H9 (cell line): ENCODE measurements around the gene UNK. TPM values are rescaled to one million over a fixed set of nuclear protein-coding genes. Genes with fewer than 3 reads are reported as not detected.

Source experiments
- DNase-seq: peaks from one replicate; pipeline ENCODE4 v3.0.0-alpha.2; 2017
- H2AFZ ChIP-seq: one replicate; pipeline ENCODE4 v1.6.1; 2013; ENCODE audit warnings: mild to moderate bottlenecking, low read length, control low read depth, moderate library complexity
- H2AK5ac ChIP-seq: 2 replicates; pipeline ENCODE4 v1.6.1; 2013; ENCODE audit warnings: low read length, control low read depth, mixed read lengths; ENCODE audit not compliant: insufficient read length
- H2BK120ac ChIP-seq: one replicate; pipeline ENCODE4 v1.6.1; 2013; ENCODE audit warnings: low read depth, mild to moderate bottlenecking, low read length, control low read depth, inconsistent platforms; ENCODE audit not compliant: poor library complexity, severe bottlenecking
- H2BK12ac ChIP-seq: 2 replicates; pipeline ENCODE4 v1.6.1; 2013; ENCODE audit warnings: low read length, control low read depth, mixed read lengths, low read depth; ENCODE audit not compliant: insufficient read length
- H2BK15ac ChIP-seq: 2 replicates; pipeline ENCODE4 v1.6.1; 2013; ENCODE audit warnings: low read depth, low read length, control low read depth
- H2BK20ac ChIP-seq: one replicate; pipeline ENCODE4 v1.6.1; 2013; ENCODE audit warnings: low read depth, mild to moderate bottlenecking, low read length, control low read depth, inconsistent platforms; ENCODE audit not compliant: poor library complexity, severe bottlenecking
- H2BK5ac ChIP-seq: 2 replicates; pipeline ENCODE4 v1.6.1; 2013; ENCODE audit warnings: low read length, control low read depth, mixed read lengths; ENCODE audit not compliant: insufficient read length
- H3K14ac ChIP-seq: 2 replicates; pipeline ENCODE4 v1.6.1; 2013; ENCODE audit warnings: low read length, control low read depth; ENCODE audit not compliant: insufficient read depth
- H3K18ac ChIP-seq: 2 replicates; pipeline ENCODE4 v1.6.1; 2013; ENCODE audit warnings: low read depth, mild to moderate bottlenecking, mixed read lengths, low read length, control low read depth; ENCODE audit not compliant: insufficient read length
- H3K23ac ChIP-seq: 2 replicates; pipeline ENCODE4 v1.6.1; 2013; ENCODE audit warnings: low read length, control low read depth, mixed read lengths, low read depth; ENCODE audit not compliant: insufficient read length
- H3K23me2 ChIP-seq: 2 replicates; pipeline ENCODE4 v1.6.1; 2013; ENCODE audit warnings: low read depth, mild to moderate bottlenecking, mixed read lengths, low read length, control low read depth; ENCODE audit not compliant: insufficient read length, poor library complexity, severe bottlenecking
- H3K27ac ChIP-seq: 2 replicates; pipeline ENCODE4 v1.5.1; 2013; ENCODE audit warnings: low read length, control low read depth, mixed read lengths, low read depth; ENCODE audit not compliant: insufficient read length
- H3K27me3 ChIP-seq: 2 replicates; pipeline ENCODE4 v1.6.1; 2013; ENCODE audit warnings: low read length, control low read depth, inconsistent platforms; ENCODE audit not compliant: insufficient read depth
- H3K4ac ChIP-seq: 2 replicates; pipeline ENCODE4 v1.6.1; 2013; ENCODE audit warnings: low read depth, mild to moderate bottlenecking, control low read depth, inconsistent platforms, low read length, moderate library complexity
- H3K4me1 ChIP-seq: 2 replicates; pipeline ENCODE4 v1.6.1; 2013; ENCODE audit warnings: low read length, control low read depth, inconsistent platforms; ENCODE audit not compliant: insufficient read depth
- H3K4me2 ChIP-seq: 2 replicates; pipeline ENCODE4 v1.6.1; 2013; ENCODE audit warnings: low read length, control low read depth, mixed read lengths; ENCODE audit not compliant: insufficient read length, insufficient read depth
- H3K56ac ChIP-seq: 2 replicates; pipeline ENCODE4 v1.6.1; 2013; ENCODE audit warnings: low read depth, mild to moderate bottlenecking, mixed read lengths, low read length, control low read depth; ENCODE audit not compliant: insufficient read length
- H3K79me1 ChIP-seq: 2 replicates; pipeline ENCODE4 v1.6.1; 2013; ENCODE audit warnings: low read depth, mild to moderate bottlenecking, moderate library complexity, low read length, control low read depth, inconsistent platforms; ENCODE audit not compliant: insufficient read depth, poor library complexity, severe bottlenecking
- H3K79me2 ChIP-seq: 2 replicates; pipeline ENCODE4 v1.6.1; 2013; ENCODE audit warnings: low read length, control low read depth, inconsistent platforms; ENCODE audit not compliant: insufficient read depth
- H3K9ac ChIP-seq: 2 replicates; pipeline ENCODE4 v1.6.1; 2013; ENCODE audit warnings: low read length, control low read depth, mixed read lengths; ENCODE audit not compliant: insufficient read length; ENCODE audit errors: extremely low read depth
- H3K9me3 ChIP-seq: one replicate; pipeline ENCODE4 v1.6.1; 2013; ENCODE audit warnings: low read depth, low read length, inconsistent platforms; ENCODE audit not compliant: control insufficient read depth
- H3T11ph ChIP-seq: one replicate; pipeline ENCODE4 v1.6.1; 2013; ENCODE audit warnings: mild to moderate bottlenecking, low read length, control low read depth, inconsistent platforms
- H4K20me1 ChIP-seq: one replicate; pipeline ENCODE4 v1.6.1; 2013; ENCODE audit not compliant: control insufficient read depth, insufficient read length, insufficient read depth
- H4K5ac ChIP-seq: 2 replicates; pipeline ENCODE4 v1.6.1; 2013; ENCODE audit warnings: low read depth, mild to moderate bottlenecking, mixed read lengths, low read length, control low read depth; ENCODE audit not compliant: insufficient read length
- H4K8ac ChIP-seq: replicated peaks from 2 replicates; pipeline ENCODE4 v1.6.1; 2013; ENCODE audit warnings: low read length, control low read depth, mixed read lengths, low read depth; ENCODE audit not compliant: insufficient read length
- H4K91ac ChIP-seq: 2 replicates; pipeline ENCODE4 v1.6.1; 2013; ENCODE audit warnings: low read depth, mild to moderate bottlenecking, moderate library complexity, mixed read lengths, low read length, control low read depth; ENCODE audit not compliant: insufficient read length
- H3K27ac Mint-ChIP-seq, 3 experiments: 2 replicates in 2 of 3; 3 replicates in 1 of 3; pipeline ENCODE4 v1.8.0; 2020 to 2021; ENCODE audit warnings: mixed read lengths in 3 of 3, mild to moderate bottlenecking in 1 of 3, moderate library complexity in 1 of 3
- H3K27me3 Mint-ChIP-seq: 2 replicates; pipeline ENCODE4 v1.8.0; 2021; ENCODE audit warnings: low read depth, mild to moderate bottlenecking, moderate library complexity, mixed read lengths
- H3K36me3 Mint-ChIP-seq, 3 experiments: 2 replicates in 2 of 3; 3 replicates in 1 of 3; pipeline ENCODE4 v1.8.0; 2020 to 2021; ENCODE audit warnings: low read depth in 3 of 3, mixed read lengths in 3 of 3; ENCODE audit not compliant: insufficient read depth in 1 of 3
- H3K4me1 Mint-ChIP-seq, 2 experiments: 2 replicates each; pipeline ENCODE4 v1.8.0; 2020; ENCODE audit warnings: mixed read lengths in 2 of 2
- H3K4me3 Mint-ChIP-seq, 2 experiments: 2 replicates in 1 of 2; 3 replicates in 1 of 2; pipeline ENCODE4 v1.8.0; 2020 to 2021; ENCODE audit warnings: mild to moderate bottlenecking in 2 of 2, mixed read lengths in 2 of 2, moderate library complexity in 1 of 2
- H3K9me3 Mint-ChIP-seq, 2 experiments: 2 replicates in 1 of 2; 3 replicates in 1 of 2; pipeline ENCODE4 v1.8.0; 2020; ENCODE audit warnings: mild to moderate bottlenecking in 2 of 2, mixed read lengths in 2 of 2, moderate library complexity in 1 of 2
- WGBS: extraction: QIAGEN DNeasy Blood & Tissue Kit; methylation state at CpG from one replicate; pipeline ENCODE4 v1.1.7; 2013; ENCODE audit warnings: missing lambda C conversion rate, low lambda C conversion rate, mixed read lengths; ENCODE audit not compliant: insufficient read length; ENCODE audit errors: extremely low coverage; 5-methylcytosine and 5-hydroxymethylcytosine counted together
- total RNA-seq: library from RNA; stranded (reverse); gene quantifications from 2 replicates; pipeline ENCODE4 v1.2.1, GENCODE V29; 2021
- TF ChIP-seq, protein P1 (sequence below): fragments of 200-600 bp; sonication (generic); conservative IDR thresholded peaks from 3 replicates; pipeline ENCODE4 v1.8.0; 2021; ENCODE audit warnings: antibody characterized with exemption, mild to moderate bottlenecking

Gene UNK
- total RNA-seq, 1 experiment from 2014 or later: 36.4 TPM

DNA sequence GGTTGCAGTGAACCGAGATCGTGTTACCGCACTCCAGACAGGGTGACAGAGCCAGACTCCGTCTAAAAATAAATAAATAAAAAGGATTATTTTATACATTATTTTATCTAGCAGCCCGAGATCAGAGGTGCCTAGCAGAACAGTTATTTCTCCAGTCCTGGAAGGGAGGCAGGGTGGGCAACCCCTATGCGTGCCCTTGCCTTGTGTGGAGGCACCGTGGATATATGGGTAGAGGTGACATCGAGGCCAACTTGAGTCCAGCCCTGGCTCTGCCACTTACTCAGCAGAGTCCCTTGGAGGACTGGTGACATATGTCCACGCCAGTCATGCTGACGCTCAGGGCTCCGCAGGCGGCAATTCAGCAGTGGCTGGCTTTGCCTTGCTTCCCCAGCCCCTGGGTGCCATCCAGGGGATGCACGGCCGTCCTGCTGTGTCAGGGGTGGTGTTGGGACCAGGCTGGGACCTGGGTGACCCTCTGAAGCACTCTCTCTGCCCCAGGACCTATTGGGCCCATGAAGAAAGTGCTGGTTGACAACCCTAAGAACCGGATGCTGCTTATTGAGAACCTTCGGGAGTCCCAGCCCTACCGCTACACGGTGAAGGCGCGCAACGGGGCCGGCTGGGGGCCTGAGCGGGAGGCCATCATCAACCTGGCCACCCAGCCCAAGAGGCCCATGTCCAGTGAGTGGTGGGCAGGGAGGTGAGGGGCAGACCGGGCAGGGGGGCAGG is 32.8 kb upstream of the UNK start:
- no peak overlapping the region for H3K27ac ChIP-seq
- H2AK5ac ChIP-seq: no peak overlapping the region
- no peak overlapping the region for H3K4ac ChIP-seq
- no peak overlapping the region for H3K9ac ChIP-seq
- no peak overlapping the region for H2BK12ac ChIP-seq
- H2BK120ac ChIP-seq: no peak overlapping the region
- H3K56ac ChIP-seq: no peak overlapping the region
- no peak overlapping the region for H3T11ph ChIP-seq
- Mint-ChIP-seq H3K27me3 (peaks cover 12% of the 10 kb centered on the region), H3K4me3 (no peak overlapping the region), H3K36me3 (no peaks in the 10 kb centered on the region), H3K27ac (no peak overlapping the region), H3K4me1 (peaks cover 9 to 12% of the 10 kb centered on the region in 2 experiments), H3K9me3 (no peaks in the 10 kb centered on the region; a peak in 1 of 5 replicates)
- H4K5ac ChIP-seq: no peak overlapping the region
- no peaks in the 10 kb centered on the region for H3K27me3 ChIP-seq
- no peaks in the 10 kb centered on the region; the same call in 1 of the 2 replicates for H3K4me1 ChIP-seq
- no peaks in the 10 kb centered on the region for H4K20me1 ChIP-seq
- no peak for DNase-seq
- H3K9me3 ChIP-seq: no peaks in the 10 kb centered on the region
- WGBS: no CpG with 5 or more reads among the region's 24 CpGs
- H2BK15ac ChIP-seq: no peak overlapping the region
- TF ChIP-seq, protein P1, sequence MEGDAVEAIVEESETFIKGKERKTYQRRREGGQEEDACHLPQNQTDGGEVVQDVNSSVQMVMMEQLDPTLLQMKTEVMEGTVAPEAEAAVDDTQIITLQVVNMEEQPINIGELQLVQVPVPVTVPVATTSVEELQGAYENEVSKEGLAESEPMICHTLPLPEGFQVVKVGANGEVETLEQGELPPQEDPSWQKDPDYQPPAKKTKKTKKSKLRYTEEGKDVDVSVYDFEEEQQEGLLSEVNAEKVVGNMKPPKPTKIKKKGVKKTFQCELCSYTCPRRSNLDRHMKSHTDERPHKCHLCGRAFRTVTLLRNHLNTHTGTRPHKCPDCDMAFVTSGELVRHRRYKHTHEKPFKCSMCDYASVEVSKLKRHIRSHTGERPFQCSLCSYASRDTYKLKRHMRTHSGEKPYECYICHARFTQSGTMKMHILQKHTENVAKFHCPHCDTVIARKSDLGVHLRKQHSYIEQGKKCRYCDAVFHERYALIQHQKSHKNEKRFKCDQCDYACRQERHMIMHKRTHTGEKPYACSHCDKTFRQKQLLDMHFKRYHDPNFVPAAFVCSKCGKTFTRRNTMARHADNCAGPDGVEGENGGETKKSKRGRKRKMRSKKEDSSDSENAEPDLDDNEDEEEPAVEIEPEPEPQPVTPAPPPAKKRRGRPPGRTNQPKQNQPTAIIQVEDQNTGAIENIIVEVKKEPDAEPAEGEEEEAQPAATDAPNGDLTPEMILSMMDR: no peak
- no peak overlapping the region for H3K14ac ChIP-seq
- no peak overlapping the region for H2BK5ac ChIP-seq
- no peak overlapping the region for H2BK20ac ChIP-seq
- H3K23me2 ChIP-seq: peaks cover 3% of the 10 kb centered on the region
- H3K79me1 ChIP-seq: no peaks in the 10 kb centered on the region
- H4K91ac ChIP-seq: no peak overlapping the region
- H3K18ac ChIP-seq: no peak overlapping the region
- H3K23ac ChIP-seq: no peak overlapping the region
- H4K8ac ChIP-seq: no peak overlapping the region
- no peaks in the 10 kb centered on the region for H3K79me2 ChIP-seq
- H3K4me2 ChIP-seq: no peak overlapping the region
- H2AFZ ChIP-seq: no peak overlapping the region
